COLO829 (cell line): ENCODE measurements around the gene MAFG.

Experiments used
- DNase-seq: peaks from one replicate; pipeline ENCODE4 v3.0.0; 2012; ENCODE audit warnings: low spot score

The MAFG gene

GRCh38 chr17:81927653-81928543 lies at the start of gene MAFG:
MAFG (minus strand) TSS chr17:81927735; CDS start chr17:81923185, 4,550 bp downstream.
- peak; percentile 96 for DNase-seq

DNA sequence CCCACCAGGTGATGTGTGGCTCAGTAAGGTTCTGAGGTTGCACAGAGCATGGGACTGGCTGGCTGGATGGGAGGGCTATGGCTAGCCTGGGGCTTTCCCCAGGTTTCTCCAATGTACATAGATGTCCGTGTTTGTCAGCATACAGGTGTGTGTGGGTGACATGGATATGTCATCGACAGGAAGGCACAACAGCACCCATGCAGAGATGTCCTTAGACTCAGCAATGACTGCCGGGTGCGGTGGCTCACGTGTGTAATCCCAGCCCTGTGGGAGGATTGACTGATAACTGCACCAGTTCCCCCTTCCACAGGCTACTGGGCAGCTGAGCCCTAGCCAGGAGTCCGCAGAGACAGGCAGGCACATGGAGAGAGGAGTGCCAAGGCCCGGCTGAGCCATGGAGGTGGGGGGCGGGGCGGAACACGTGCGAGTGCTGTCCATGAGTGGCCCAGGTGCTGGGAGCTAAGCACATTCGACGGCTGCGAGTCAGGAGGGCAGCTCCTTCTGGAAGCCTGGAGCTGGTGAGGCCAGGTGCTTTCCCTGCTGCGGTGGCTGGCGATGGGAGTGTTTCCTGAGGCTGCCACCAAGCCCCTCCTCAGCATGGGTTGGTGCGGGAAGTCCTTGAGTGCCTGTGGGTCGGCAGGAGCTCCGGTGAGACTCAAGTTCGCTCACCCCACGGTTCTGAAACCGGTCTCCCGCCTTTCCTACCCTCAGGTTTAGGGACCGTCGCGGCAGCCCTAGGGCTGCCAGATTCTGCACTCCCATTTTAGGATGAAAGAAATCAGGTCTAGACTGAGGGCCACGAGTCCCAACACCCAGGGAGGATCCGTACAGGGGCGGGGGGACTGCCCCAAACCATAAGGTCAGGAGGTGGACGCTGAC lies 49.0 kb upstream of the MAFG start:
- no peak for DNase-seq

GRCh38 chr17:81973432-81973831 lies 45.9 kb upstream of the MAFG start:
- no peak for DNase-seq

- DNase-seq, result no peak
Measured at GRCh38 chr17:81968850-81969812, 41.6 kb upstream of the MAFG start.

DNA sequence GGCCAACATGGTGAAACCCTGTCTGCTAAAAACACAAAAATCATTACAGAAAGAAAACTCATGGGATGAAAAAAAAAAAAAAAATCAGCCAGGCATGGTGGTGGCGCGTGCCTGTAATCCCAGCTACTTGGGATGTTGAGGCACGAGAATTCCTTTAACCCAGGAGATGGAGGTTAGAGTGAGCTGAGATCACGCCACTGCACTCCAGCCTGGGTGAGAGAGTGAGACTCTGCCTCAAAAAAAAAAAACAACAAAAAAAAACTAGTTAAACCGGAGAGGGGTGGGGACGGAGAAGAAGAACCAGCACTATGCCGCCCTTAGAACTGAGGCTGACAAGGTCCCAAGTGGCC lies 40.8 kb upstream of the MAFG start:
- DNase-seq, result no peak

DNA sequence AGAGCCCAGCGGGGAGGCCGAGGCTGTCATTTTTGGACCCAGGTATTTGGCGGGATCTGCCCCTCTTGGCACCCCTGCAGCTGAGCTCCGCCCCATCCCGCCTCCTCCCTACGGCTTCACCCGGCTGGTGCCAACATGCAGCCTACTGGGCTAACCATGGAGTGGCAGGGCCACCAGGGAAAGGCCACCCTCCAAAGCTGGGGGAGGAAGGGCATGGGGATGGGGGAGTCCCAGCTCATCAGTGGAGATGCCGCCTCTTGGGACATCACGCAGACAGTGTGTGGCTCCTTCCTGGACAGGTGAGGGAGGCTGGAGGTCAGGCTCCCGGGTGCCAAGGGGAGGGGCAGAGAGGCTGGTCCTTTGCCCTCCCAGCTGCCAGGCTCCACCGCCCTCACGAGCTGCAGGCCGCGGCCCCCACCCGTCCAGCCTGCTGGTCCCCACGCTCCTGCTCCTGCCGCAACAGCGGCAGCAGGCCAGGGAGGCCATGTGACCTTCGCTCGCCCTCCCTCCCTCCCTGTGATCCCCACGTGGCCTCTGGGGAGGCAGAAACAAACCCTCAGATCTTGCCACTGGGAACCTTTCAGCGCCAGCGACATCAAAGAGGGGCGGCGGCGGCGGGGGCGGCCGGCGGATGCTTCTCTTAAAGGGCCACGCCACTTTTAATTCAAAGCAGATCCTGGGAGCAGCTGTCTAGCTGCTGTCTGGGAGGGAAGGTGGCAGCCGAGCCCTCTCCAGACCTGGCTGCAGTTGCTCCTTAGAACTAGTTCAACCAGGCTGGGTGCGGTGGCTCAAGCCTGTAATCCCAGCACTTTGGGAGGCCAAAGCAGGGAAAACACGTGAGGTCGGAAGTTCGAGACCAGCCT lies 40.2 kb upstream of the MAFG start:
- DNase-seq, result peak; percentile 98

DNA sequence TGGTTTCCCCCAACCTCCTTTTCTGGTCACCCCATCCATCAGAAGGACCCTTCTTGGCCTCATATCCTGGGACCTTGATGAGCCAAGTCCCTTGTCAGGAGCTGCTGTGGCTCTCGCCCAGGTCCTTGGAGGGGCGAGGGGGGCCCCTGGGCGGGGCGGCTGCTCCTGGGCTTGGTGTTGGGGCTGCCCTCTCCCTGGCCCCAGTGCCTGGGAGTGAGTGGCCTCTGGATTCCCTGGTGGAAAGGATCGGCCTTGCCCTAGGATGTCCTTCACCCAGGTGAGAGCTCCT lies 39.7 kb upstream of the MAFG start:
- no peak for DNase-seq

- DNase-seq, result no peak
Measured at GRCh38 chr17:81966343-81967243, 39.1 kb upstream of the MAFG start.

DNA sequence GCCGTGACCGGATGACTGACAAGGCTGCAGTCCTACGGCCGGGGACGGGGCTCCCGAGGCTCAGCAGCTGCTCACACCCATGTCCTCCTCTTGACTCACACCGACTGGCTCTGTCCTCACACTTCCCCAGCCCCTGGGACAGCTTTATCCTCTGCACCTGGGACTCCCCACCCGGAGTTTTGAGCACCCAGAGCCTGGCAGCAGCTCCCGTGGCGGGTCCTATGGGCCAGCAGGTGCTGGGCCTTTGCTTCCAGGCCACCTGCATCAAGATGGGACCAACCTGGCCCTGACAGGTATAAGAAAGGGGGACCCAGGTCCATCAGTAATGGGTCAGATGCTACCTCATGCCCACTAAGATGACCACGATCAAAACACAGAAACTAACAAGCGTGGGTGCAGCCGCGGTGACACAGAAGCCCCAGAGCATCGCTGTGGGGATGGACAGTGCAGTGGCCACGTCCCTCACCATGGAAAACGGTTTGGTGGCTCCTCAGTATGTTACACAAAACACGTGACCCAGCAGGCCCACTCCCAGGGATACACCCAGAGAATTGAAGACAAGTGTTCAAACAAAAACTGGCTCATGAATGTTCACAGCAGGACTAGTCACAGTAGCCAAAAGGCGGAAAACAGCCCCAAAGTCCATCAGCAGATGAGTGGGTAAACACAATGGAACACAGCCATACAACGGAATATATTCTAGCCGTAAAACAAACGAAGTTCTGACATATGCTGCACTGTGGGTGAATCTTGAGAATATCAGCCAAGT lies 36.7 kb upstream of the MAFG start:
- no peak for DNase-seq

DNA sequence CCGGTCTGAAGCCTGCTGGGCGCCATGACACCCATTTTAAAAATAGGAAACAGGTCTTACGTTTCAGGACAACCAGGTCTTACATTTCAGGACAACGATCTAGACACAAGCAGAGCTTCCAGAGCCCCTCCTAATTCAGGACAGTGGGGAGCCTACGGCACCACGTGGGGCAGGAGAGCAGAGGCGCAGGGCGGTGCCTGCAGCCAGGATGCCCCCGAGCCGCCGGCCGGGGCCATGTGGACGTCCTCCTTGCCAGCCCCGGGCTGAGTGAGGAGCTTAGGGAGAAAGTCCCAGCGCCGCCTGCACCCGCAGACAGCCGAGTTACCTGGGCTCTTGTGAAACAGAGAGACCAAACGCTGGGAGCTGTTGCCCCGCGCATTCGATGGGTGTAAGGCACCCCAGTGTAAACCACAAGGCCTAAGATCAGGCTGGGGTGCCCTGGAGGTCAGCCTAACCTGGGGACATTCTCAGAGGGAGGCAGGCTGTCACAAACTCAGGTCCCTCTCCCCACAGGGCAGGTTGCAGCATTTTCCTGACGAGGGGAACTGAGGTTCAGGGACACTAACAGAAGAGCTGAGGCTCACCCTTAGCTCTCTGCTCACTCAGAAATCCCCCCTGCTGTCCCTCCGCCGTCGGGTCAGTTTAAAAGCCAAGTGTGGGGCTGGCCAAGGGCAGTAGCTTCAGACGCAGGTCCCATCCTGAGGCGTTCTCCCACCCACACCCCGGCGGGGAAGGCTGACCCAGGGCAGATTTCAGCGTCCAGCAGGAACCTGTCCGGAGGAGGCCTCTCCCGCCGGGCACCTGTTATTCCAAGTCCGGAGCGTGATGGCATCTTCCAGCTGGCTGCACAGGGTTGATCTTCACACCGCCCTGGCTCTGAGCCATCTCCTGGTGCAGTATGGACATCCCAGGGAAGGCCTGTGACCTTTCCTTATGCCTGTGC lies 35.2 kb upstream of the MAFG start:
- no peak for DNase-seq

- no peak for DNase-seq
Measured at GRCh38 chr17:81961521-81962498, 34.3 kb upstream of the MAFG start.

- DNase-seq, result no peak
Measured at GRCh38 chr17:81961087-81961511, 33.6 kb upstream of the MAFG start, which contains the start of gene NOTUM. NOTUM (minus strand) TSS chr17:81961187; CDS start chr17:81960909, 278 bp downstream.

GRCh38 chr17:81960130-81960958 lies 32.8 kb upstream of the MAFG start:
- DNase-seq, result no peak

DNA sequence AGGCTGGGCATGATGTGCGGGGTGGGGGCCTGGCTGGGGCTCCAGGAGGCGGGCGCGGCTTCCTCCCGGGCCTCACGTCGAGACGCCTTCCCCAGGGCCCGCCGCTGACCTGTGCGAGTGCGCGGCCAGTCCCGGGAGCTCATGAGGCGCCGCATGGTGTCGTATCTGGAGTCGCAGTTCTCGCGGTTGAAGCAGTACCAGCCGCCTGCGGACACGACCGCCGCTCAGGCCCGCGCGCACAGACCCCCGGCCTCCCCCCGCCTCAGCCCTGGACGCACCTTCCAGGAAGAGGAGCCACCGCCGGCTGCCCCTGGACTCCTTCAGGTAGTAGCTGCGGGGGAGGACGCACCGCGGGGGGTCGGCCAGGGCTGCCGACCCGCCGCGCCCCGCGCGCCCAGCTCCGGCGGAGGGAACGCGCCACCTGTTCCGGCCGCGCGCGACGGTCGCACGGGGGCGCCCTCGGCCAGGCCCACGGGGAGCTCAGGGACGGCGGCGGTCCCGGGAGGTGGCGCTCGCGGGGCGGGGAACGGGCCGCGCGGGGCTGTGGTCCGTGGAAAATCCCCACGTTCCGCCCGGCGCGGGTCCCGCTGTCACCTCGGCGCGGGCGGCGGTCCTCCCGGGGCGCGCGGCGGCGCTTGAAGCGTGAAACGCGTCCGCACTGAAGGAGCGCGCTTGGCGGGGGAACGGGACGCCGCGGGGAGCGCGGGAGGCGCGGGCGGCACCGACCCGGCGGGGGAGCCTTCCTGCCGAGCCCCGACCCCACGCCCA lies 32.0 kb upstream of the MAFG start:
- DNase-seq, result peak; percentile 13
